Activated naive CD8-positive, alpha-beta T cell treated with anti-CD3 and anti-CD28 coated beads for 36 hours (primary cell): Measurements from ENCODE around the gene FBH1. TPM values are rescaled to one million over a fixed set of nuclear protein-coding genes. Genes with fewer than 3 reads are reported as not detected.

ENCODE experiments used
- DNase-seq: peaks from one replicate; pipeline ENCODE4 v3.0.0; 2021
- H3K27ac Mint-ChIP-seq: one replicate; pipeline ENCODE4 v1.8.0; 2022; ENCODE audit warnings: mild to moderate bottlenecking, moderate library complexity, mixed read lengths
- H3K27me3 Mint-ChIP-seq: one replicate; pipeline ENCODE4 v1.8.0; 2022; ENCODE audit warnings: mild to moderate bottlenecking, mixed read lengths
- H3K36me3 Mint-ChIP-seq: one replicate; pipeline ENCODE4 v1.8.0; 2021; ENCODE audit warnings: mild to moderate bottlenecking, mixed read lengths
- H3K4me1 Mint-ChIP-seq: one replicate; pipeline ENCODE4 v1.8.0; 2021; ENCODE audit warnings: mixed read lengths
- H3K4me3 Mint-ChIP-seq: one replicate; pipeline ENCODE4 v1.8.0; 2022; ENCODE audit warnings: mild to moderate bottlenecking, moderate library complexity, mixed read lengths
- H3K9me3 Mint-ChIP-seq: one replicate; pipeline ENCODE4 v1.8.0; 2022; ENCODE audit warnings: mixed read lengths
- total RNA-seq, 2 experiments: library from RNA; stranded (reverse); gene quantifications; one replicate each; pipeline ENCODE4 v1.2.3, GENCODE V29; 2021

FBH1 gene
- total RNA-seq, 2 experiments from 2014 or later: 48.7 to 49.0 TPM

GRCh38 chr10:5891009-5891408 lies 966 bp downstream of the FBH1 start:
- no peak for DNase-seq
- Mint-ChIP-seq H3K9me3 (no peaks in the 10 kb centered on the region), H3K4me3 (peak overlapping the region; percentile 94), H3K4me1 (peaks cover 49% of the 10 kb centered on the region), H3K27ac (peak overlapping the region; percentile 55), H3K36me3 (peaks cover 39% of the 10 kb centered on the region), H3K27me3 (no peaks in the 10 kb centered on the region)

- peak overlapping the region; percentile 47 for H3K4me3 Mint-ChIP-seq
- peaks cover 43% of the 10 kb centered on the region for H3K36me3 Mint-ChIP-seq
- DNase-seq: no peak
- H3K4me1 Mint-ChIP-seq: peaks cover 46% of the 10 kb centered on the region
- no peaks in the 10 kb centered on the region for H3K9me3 Mint-ChIP-seq
- H3K27me3 Mint-ChIP-seq: no peaks in the 10 kb centered on the region
- no peak overlapping the region for H3K27ac Mint-ChIP-seq
Measured at GRCh38 chr10:5892007-5892406, 2.0 kb downstream of the FBH1 start.

- Mint-ChIP-seq H3K36me3 (peaks cover 51% of the 10 kb centered on the region), H3K4me3 (no peak overlapping the region), H3K9me3 (peaks cover 9% of the 10 kb centered on the region), H3K27ac (no peak overlapping the region), H3K4me1 (peaks cover 37% of the 10 kb centered on the region), H3K27me3 (no peaks in the 10 kb centered on the region)
- DNase-seq: no peak
Measured at GRCh38 chr10:5893321-5893720, 3.3 kb downstream of the FBH1 start.

- no peak overlapping the region for H3K27ac Mint-ChIP-seq
- DNase-seq: no peak
- H3K4me1 Mint-ChIP-seq: peaks cover 32% of the 10 kb centered on the region
- peaks cover 58% of the 10 kb centered on the region for H3K36me3 Mint-ChIP-seq
- H3K27me3 Mint-ChIP-seq: no peaks in the 10 kb centered on the region
- H3K9me3 Mint-ChIP-seq: peaks cover 9% of the 10 kb centered on the region
- no peak overlapping the region for H3K4me3 Mint-ChIP-seq
Measured at GRCh38 chr10:5894403-5894802, 4.4 kb downstream of the FBH1 start.

GRCh38 chr10:5894873-5895272 lies 4.8 kb downstream of the FBH1 start:
- Mint-ChIP-seq H3K36me3 (peaks cover 58% of the 10 kb centered on the region), H3K27me3 (no peaks in the 10 kb centered on the region), H3K9me3 (peaks cover 9% of the 10 kb centered on the region), H3K27ac (no peak overlapping the region), H3K4me3 (no peak overlapping the region), H3K4me1 (peaks cover 32% of the 10 kb centered on the region)
- no peak for DNase-seq

- Mint-ChIP-seq H3K27ac (peak overlapping the region; percentile 10), H3K36me3 (peaks cover 58% of the 10 kb centered on the region), H3K4me1 (peaks cover 32% of the 10 kb centered on the region), H3K9me3 (peaks cover 9% of the 10 kb centered on the region), H3K27me3 (no peaks in the 10 kb centered on the region), H3K4me3 (no peak overlapping the region)
- no peak for DNase-seq
Measured at GRCh38 chr10:5895365-5895764, 5.3 kb downstream of the FBH1 start.

- H3K4me3 Mint-ChIP-seq: no peak overlapping the region
Measured at GRCh38 chr10:5895804-5896203, 5.8 kb downstream of the FBH1 start.

GRCh38 chr10:5896208-5897052 lies 6.4 kb downstream of the FBH1 start:
- H3K27ac Mint-ChIP-seq: no peak overlapping the region
- no peaks in the 10 kb centered on the region for H3K27me3 Mint-ChIP-seq
- peaks cover 26% of the 10 kb centered on the region for H3K4me1 Mint-ChIP-seq
- H3K9me3 Mint-ChIP-seq: peaks cover 9% of the 10 kb centered on the region
- H3K4me3 Mint-ChIP-seq: no peak overlapping the region
- H3K36me3 Mint-ChIP-seq: peaks cover 53% of the 10 kb centered on the region
- DNase-seq: no peak

More at GRCh38 chr10:5895804-5896203, 5.8 kb downstream of the FBH1 start:
- no peak for DNase-seq
- Mint-ChIP-seq H3K27me3 (no peaks in the 10 kb centered on the region), H3K36me3 (peaks cover 58% of the 10 kb centered on the region), H3K27ac (no peak overlapping the region), H3K9me3 (peaks cover 9% of the 10 kb centered on the region), H3K4me1 (peaks cover 30% of the 10 kb centered on the region)

GRCh38 chr10:5897053-5897340 lies 7.0 kb downstream of the FBH1 start:
- no peak for DNase-seq
- Mint-ChIP-seq H3K4me3 (no peak overlapping the region), H3K4me1 (peaks cover 24% of the 10 kb centered on the region), H3K9me3 (peaks cover 9% of the 10 kb centered on the region), H3K27ac (no peak overlapping the region), H3K27me3 (no peaks in the 10 kb centered on the region), H3K36me3 (peaks cover 50% of the 10 kb centered on the region)

GRCh38 chr10:5897504-5897903 lies 7.5 kb downstream of the FBH1 start:
- H3K9me3 Mint-ChIP-seq: peaks cover 9% of the 10 kb centered on the region
- DNase-seq: no peak
- no peaks in the 10 kb centered on the region for H3K27me3 Mint-ChIP-seq
- H3K4me3 Mint-ChIP-seq: no peak overlapping the region
- H3K36me3 Mint-ChIP-seq: peaks cover 47% of the 10 kb centered on the region
- H3K27ac Mint-ChIP-seq: no peak overlapping the region
- H3K4me1 Mint-ChIP-seq: peaks cover 18% of the 10 kb centered on the region

GRCh38 chr10:5898163-5898562 lies 8.1 kb downstream of the FBH1 start:
- Mint-ChIP-seq H3K36me3 (peaks cover 48% of the 10 kb centered on the region), H3K4me3 (no peak overlapping the region), H3K27me3 (no peaks in the 10 kb centered on the region), H3K27ac (no peak overlapping the region), H3K4me1 (peaks cover 14% of the 10 kb centered on the region), H3K9me3 (peaks cover 9% of the 10 kb centered on the region)
- DNase-seq: no peak

GRCh38 chr10:5900247-5900646 lies 10.2 kb downstream of the FBH1 start:
- Mint-ChIP-seq H3K27ac (no peak overlapping the region), H3K36me3 (peaks cover 50% of the 10 kb centered on the region), H3K4me3 (no peak overlapping the region), H3K4me1 (peaks cover 20% of the 10 kb centered on the region), H3K27me3 (no peaks in the 10 kb centered on the region), H3K9me3 (peaks cover 9% of the 10 kb centered on the region)
- no peak for DNase-seq

GRCh38 chr10:5902511-5903274 lies 12.7 kb downstream of the FBH1 start:
- Mint-ChIP-seq H3K4me1 (peaks cover 10% of the 10 kb centered on the region), H3K9me3 (peaks cover 6% of the 10 kb centered on the region), H3K36me3 (peaks cover 42% of the 10 kb centered on the region), H3K27me3 (no peaks in the 10 kb centered on the region), H3K27ac (no peak overlapping the region), H3K4me3 (no peak overlapping the region)
- no peak for DNase-seq

- no peak for DNase-seq
- Mint-ChIP-seq H3K4me1 (peaks cover 13% of the 10 kb centered on the region), H3K27me3 (no peaks in the 10 kb centered on the region), H3K9me3 (no peaks in the 10 kb centered on the region), H3K27ac (no peak overlapping the region), H3K4me3 (no peak overlapping the region), H3K36me3 (peaks cover 39% of the 10 kb centered on the region)
Measured at GRCh38 chr10:5903563-5903962, 13.5 kb downstream of the FBH1 start.

GRCh38 chr10:5904227-5904626 lies 14.2 kb downstream of the FBH1 start:
- DNase-seq: no peak
- no peak overlapping the region for H3K4me3 Mint-ChIP-seq
- H3K27me3 Mint-ChIP-seq: no peaks in the 10 kb centered on the region
- H3K4me1 Mint-ChIP-seq: peaks cover 14% of the 10 kb centered on the region
- no peaks in the 10 kb centered on the region for H3K9me3 Mint-ChIP-seq
- peaks cover 38% of the 10 kb centered on the region for H3K36me3 Mint-ChIP-seq
- H3K27ac Mint-ChIP-seq: no peak overlapping the region
